AG10803 (cell line): ENCODE measurements around the gene COX6A2.

Experiments
- DNase-seq: peaks from one replicate; pipeline ENCODE4 v3.0.0; 2010; ENCODE audit warnings: low read depth
- H3K4me3 ChIP-seq: 2 replicates; pipeline ENCODE4 v1.5.1; 2011; ENCODE audit warnings: mild to moderate bottlenecking, low read length, control low read depth
- TF ChIP-seq, protein P1 (sequence below): conservative IDR thresholded peaks from 2 replicates; pipeline ENCODE4 v1.5.1; 2011; ENCODE audit warnings: mild to moderate bottlenecking, low read length, control low read depth, inconsistent platforms

The COX6A2 gene

GRCh38 chr16:31461201-31461920 is 33.2 kb upstream of the COX6A2 start:
- no peak for DNase-seq
- TF ChIP-seq, protein P1, sequence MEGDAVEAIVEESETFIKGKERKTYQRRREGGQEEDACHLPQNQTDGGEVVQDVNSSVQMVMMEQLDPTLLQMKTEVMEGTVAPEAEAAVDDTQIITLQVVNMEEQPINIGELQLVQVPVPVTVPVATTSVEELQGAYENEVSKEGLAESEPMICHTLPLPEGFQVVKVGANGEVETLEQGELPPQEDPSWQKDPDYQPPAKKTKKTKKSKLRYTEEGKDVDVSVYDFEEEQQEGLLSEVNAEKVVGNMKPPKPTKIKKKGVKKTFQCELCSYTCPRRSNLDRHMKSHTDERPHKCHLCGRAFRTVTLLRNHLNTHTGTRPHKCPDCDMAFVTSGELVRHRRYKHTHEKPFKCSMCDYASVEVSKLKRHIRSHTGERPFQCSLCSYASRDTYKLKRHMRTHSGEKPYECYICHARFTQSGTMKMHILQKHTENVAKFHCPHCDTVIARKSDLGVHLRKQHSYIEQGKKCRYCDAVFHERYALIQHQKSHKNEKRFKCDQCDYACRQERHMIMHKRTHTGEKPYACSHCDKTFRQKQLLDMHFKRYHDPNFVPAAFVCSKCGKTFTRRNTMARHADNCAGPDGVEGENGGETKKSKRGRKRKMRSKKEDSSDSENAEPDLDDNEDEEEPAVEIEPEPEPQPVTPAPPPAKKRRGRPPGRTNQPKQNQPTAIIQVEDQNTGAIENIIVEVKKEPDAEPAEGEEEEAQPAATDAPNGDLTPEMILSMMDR, result no peak
- no peak overlapping the region for H3K4me3 ChIP-seq

- DNase-seq, result peak; percentile 88
- H3K4me3 ChIP-seq, result peak overlapping the region; percentile 68
- TF ChIP-seq, protein P1, result peak; percentile 81
Observed at GRCh38 chr16:31460582-31461002, 32.4 kb upstream of the COX6A2 start.

- peak overlapping the region; percentile 91 for H3K4me3 ChIP-seq
- TF ChIP-seq, protein P1, result no peak
- DNase-seq, result peak; percentile 99
Observed at GRCh38 chr16:31459687-31460581, 31.8 kb upstream of the COX6A2 start.

- TF ChIP-seq, protein P1, result peak; percentile 56
- DNase-seq, result peak; percentile 98
- peak within 1 kb of the TSS; percentile 91 for H3K4me3 ChIP-seq
Observed at GRCh38 chr16:31458844-31459686, 30.9 kb upstream of the COX6A2 start, which contains the start of gene ARMC5. Gene ARMC5, plus strand, starts transcription at chr16:31459501. Its CDS starts 24 bp downstream, at chr16:31459525.

DNA sequence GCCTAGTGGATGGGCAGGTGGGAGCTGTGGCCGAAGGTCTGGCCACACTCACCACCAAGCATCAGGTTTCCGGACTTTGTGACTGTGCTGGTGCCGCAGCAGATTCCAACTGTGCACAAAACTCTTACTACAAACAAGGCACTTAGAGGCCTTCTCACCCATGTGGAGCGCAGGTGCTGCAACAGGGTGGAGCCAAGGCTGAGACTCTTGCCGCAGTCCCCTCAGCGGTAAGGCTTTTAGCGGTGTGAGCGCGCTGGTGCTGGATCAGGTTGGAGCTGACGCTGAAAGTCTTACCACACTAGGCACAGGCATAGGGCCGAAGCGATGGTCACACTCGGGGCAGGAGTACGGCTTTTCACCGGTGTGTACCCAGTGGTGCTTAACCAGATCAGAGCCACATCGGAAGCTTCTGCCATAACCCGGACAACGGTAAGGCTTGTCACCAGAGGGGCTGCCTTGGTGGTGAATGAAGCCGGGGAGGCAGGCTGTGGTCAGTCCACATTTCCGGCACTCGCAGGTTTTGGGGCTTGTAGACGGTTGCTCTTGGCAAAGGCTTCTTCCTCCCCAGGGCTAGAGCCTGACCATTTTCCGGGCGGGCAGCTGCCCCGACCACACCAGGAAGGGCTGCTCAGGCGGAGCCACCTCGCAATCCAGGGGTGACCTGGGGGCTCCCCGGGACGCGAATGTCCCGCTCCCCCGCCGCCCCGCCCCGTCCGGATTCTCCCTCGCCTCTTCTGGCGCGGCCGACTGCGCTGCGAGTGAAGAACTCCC is 30.1 kb upstream of the COX6A2 start:
- TF ChIP-seq, protein P1, result peak; percentile 30; the same call in 1 of the 2 replicates
- H3K4me3 ChIP-seq, result peak overlapping the region; percentile 91
- DNase-seq, result peak; percentile 50

DNA sequence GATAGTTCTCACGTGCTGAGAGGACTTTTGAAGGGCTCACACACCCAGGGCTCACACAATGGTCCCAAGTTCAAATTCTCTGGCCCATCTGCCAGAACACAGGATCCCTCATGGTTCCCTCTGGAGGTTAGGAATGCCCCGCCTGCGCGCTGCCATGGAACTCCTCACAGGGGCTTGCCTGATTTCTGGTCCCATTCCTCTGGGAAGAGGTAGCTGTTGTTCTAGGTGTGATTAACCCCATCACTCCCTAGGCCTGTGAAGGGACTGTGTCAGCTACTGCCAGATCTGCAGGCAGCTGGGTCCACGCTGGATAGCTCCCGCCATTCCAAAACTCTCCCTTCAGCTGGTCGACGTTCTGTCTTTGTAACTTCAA is 28.8 kb upstream of the COX6A2 start:
- H3K4me3 ChIP-seq, result peak overlapping the region; percentile 31
- TF ChIP-seq, protein P1, result no peak
- DNase-seq, result no peak
